Ovary (tissue), 3 donors: ENCODE measurements around the gene SH3RF3.

ENCODE experiments used
- POLR2A ChIP-seq: fragments of 450-650 bp; IDR thresholded peaks from one replicate; pipeline ENCODE4 v1.6.1; 2017; ENCODE audit warnings: antibody characterized with exemption, mild to moderate bottlenecking, moderate library complexity
- TF ChIP-seq, protein P1 (sequence below), 3 donors: fragments of 450-650 bp in 2 of 3; fragments of 200-600 bp in 1 of 3; IDR thresholded peaks; one replicate each; pipeline versions ENCODE4 v1.5.1 to v1.8.0; 2016 to 2022; ENCODE audit warnings: antibody characterized with exemption in 3 of 3, mild to moderate bottlenecking in 1 of 3
- donor health status: DM: no; HTN: no; CAD: no.

DNA sequence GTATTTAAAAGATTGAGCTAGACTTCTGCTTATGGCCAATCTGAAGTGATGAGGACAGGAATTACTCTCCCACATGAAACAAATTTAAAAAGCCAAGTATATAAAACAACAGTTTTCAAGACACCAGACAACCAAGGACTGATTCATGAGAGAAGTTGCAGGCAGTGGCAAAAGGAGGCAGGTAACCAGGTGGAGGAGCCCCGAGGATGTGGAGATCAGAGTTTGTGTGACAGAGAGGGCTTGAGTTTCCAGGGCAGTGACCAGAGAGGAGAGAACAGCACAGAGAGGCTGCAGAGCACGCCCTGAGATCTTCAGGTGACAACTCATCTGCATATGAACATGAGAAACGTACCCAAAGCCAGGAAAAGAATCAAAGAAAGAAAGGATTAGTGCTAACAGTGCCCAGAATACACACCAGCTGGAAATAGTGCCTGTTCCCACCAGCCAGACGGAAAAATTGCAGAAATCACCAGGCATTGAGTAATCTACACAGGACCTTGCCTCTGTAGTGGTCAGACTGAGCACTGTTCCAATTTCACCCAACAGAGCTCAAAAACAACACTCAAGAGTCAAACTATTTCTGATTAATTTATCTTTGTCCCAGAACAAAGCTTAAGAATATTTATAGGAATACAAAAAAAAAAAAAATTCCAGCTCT is 311.6 kb downstream of the SH3RF3 start:
- TF ChIP-seq, protein P1, sequence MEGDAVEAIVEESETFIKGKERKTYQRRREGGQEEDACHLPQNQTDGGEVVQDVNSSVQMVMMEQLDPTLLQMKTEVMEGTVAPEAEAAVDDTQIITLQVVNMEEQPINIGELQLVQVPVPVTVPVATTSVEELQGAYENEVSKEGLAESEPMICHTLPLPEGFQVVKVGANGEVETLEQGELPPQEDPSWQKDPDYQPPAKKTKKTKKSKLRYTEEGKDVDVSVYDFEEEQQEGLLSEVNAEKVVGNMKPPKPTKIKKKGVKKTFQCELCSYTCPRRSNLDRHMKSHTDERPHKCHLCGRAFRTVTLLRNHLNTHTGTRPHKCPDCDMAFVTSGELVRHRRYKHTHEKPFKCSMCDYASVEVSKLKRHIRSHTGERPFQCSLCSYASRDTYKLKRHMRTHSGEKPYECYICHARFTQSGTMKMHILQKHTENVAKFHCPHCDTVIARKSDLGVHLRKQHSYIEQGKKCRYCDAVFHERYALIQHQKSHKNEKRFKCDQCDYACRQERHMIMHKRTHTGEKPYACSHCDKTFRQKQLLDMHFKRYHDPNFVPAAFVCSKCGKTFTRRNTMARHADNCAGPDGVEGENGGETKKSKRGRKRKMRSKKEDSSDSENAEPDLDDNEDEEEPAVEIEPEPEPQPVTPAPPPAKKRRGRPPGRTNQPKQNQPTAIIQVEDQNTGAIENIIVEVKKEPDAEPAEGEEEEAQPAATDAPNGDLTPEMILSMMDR (IDR thresholded peaks at IDR 0.05) = no peak
- TF ChIP-seq POLR2A = no peak
